Measurements from ENCODE around the gene ZNF48.

DNA sequence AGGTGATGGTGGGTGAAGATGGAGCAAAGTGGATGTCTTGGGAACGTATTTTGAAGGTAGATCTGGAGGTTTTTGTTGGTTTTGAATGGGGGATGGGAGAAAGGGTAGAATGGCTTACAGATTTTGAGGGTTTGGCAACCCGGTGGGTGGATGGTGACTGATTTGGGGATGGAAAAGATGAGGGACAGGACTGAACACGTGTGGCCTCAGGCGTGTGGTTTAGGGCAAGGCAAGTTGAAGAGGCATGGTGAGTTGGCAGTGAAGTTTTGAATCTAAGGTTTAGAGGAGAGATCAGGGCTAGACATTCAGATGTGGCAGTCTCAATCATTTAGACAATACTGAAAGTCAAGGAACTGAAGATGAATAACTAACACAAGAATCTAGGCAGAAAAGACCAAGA, 39.6 kb downstream of the ZNF48 start:
- TF ChIP-seq, protein P1, sequence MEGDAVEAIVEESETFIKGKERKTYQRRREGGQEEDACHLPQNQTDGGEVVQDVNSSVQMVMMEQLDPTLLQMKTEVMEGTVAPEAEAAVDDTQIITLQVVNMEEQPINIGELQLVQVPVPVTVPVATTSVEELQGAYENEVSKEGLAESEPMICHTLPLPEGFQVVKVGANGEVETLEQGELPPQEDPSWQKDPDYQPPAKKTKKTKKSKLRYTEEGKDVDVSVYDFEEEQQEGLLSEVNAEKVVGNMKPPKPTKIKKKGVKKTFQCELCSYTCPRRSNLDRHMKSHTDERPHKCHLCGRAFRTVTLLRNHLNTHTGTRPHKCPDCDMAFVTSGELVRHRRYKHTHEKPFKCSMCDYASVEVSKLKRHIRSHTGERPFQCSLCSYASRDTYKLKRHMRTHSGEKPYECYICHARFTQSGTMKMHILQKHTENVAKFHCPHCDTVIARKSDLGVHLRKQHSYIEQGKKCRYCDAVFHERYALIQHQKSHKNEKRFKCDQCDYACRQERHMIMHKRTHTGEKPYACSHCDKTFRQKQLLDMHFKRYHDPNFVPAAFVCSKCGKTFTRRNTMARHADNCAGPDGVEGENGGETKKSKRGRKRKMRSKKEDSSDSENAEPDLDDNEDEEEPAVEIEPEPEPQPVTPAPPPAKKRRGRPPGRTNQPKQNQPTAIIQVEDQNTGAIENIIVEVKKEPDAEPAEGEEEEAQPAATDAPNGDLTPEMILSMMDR (IDR thresholded peaks at IDR 0.05) = no peak
- TF ChIP-seq POLR2A (IDR thresholded peaks at IDR 0.05) = no peak

Measured in esophagus squamous epithelium (tissue), 4 donors.